SK-N-SH treated with all-trans-retinoic acid at 6 μM for 48 hours (cell line): Measurements from ENCODE around the gene COL1A2.

Experiments
- ATAC-seq: fragments of 200-7000 bp; cut with Tn5 transposase; 3 replicates; pipeline ENCODE4 v1.9.1; 2020; ENCODE audit warnings: mild to moderate bottlenecking, moderate library complexity
- ARNTL ChIP-seq: fragments of 450-650 bp; formaldehyde crosslinking; IDR thresholded peaks from 2 replicates; pipeline ENCODE4 v1.5.0; 2020; ENCODE audit warnings: low read depth, mild to moderate bottlenecking, moderate library complexity, borderline replicate concordance
- BACH2 ChIP-seq: fragments of 250-450 bp; sonication (Bioruptor Pico); IDR thresholded peaks from 2 replicates; pipeline ENCODE4 v1.9.0; 2021; ENCODE audit warnings: mild to moderate bottlenecking, borderline replicate concordance
- CREB5 ChIP-seq: fragments of 250-450 bp; sonication (Bioruptor Pico); IDR thresholded peaks from 2 replicates; pipeline ENCODE4 v1.5.1; 2020; ENCODE audit warnings: low read depth, mild to moderate bottlenecking, moderate library complexity
- CSDC2 ChIP-seq: fragments of 250-450 bp; sonication (Bioruptor Pico); IDR thresholded peaks from 2 replicates; pipeline ENCODE4 v1.5.0; 2020; ENCODE audit warnings: mild to moderate bottlenecking, moderate library complexity
- ESRRG ChIP-seq: fragments of 250-450 bp; sonication (Bioruptor Pico); IDR thresholded peaks from 2 replicates; pipeline ENCODE4 v1.6.1; 2021; ENCODE audit warnings: mild to moderate bottlenecking
- GLIS3 ChIP-seq: fragments of 250-450 bp; sonication (Bioruptor Pico); IDR thresholded peaks from 2 replicates; pipeline ENCODE4 v1.5.0; 2020; ENCODE audit warnings: mild to moderate bottlenecking, moderate library complexity
- ISL1 ChIP-seq: fragments of 250-450 bp; sonication (Bioruptor Pico); IDR thresholded peaks from 2 replicates; pipeline ENCODE4 v2.1.2; 2022; ENCODE audit warnings: mild to moderate bottlenecking, moderate library complexity
- OSR1 ChIP-seq: fragments of 250-450 bp; sonication (Bioruptor Pico); IDR thresholded peaks from 2 replicates; pipeline ENCODE4 v1.8.0; 2022; ENCODE audit warnings: moderate library complexity, mild to moderate bottlenecking, inconsistent platforms
- PATZ1 ChIP-seq: fragments of 250-450 bp; sonication (Bioruptor Pico); IDR thresholded peaks from 2 replicates; pipeline ENCODE4 v1.8.0; 2020; ENCODE audit warnings: mild to moderate bottlenecking, moderate library complexity, borderline replicate concordance
- POU6F1 ChIP-seq: fragments of 250-450 bp; sonication (Bioruptor Pico); IDR thresholded peaks from 2 replicates; pipeline ENCODE4 v1.8.0; 2021; ENCODE audit warnings: low read depth, mild to moderate bottlenecking, moderate library complexity, borderline replicate concordance
- RARB ChIP-seq: fragments of 250-450 bp; sonication (Bioruptor Pico); IDR thresholded peaks from 2 replicates; pipeline ENCODE4 v1.8.0; 2021; ENCODE audit warnings: mild to moderate bottlenecking, moderate library complexity
- SNAI2 ChIP-seq: fragments of 250-450 bp; sonication (Bioruptor Pico); IDR thresholded peaks from 2 replicates; pipeline ENCODE4 v1.5.0; 2020; ENCODE audit warnings: mild to moderate bottlenecking, moderate library complexity
- TCF4 ChIP-seq: fragments of 250-450 bp; sonication (Bioruptor Pico); IDR thresholded peaks from 2 replicates; pipeline ENCODE4 v1.8.0; 2021; ENCODE audit warnings: mild to moderate bottlenecking, moderate library complexity, borderline replicate concordance
- TSHZ2 ChIP-seq: fragments of 250-450 bp; sonication (Bioruptor Pico); IDR thresholded peaks from 2 replicates; pipeline ENCODE4 v1.5.0; 2020; ENCODE audit warnings: mild to moderate bottlenecking, moderate library complexity
- ZC3H10 ChIP-seq: fragments of 250-450 bp; sonication (Bioruptor Pico); IDR thresholded peaks from 2 replicates; pipeline ENCODE4 v1.5.1; 2021; ENCODE audit warnings: mild to moderate bottlenecking, moderate library complexity
- ZFP3 ChIP-seq: fragments of 250-450 bp; sonication (Bioruptor Pico); IDR thresholded peaks from 2 replicates; pipeline ENCODE4 v1.5.0; 2020; ENCODE audit warnings: mild to moderate bottlenecking, moderate library complexity
- ZFP30 ChIP-seq: fragments of 450-650 bp; formaldehyde crosslinking; IDR thresholded peaks from 2 replicates; pipeline ENCODE4 v1.5.0; 2022; ENCODE audit warnings: mild to moderate bottlenecking, moderate library complexity
- ZNF70 ChIP-seq: fragments of 450-650 bp; formaldehyde crosslinking; IDR thresholded peaks from 2 replicates; pipeline ENCODE4 v1.5.0; 2020; ENCODE audit warnings: mild to moderate bottlenecking, moderate library complexity
- ZNF8 ChIP-seq: fragments of 450-650 bp; formaldehyde crosslinking; IDR thresholded peaks from 2 replicates; pipeline ENCODE4 v1.5.0; 2020; ENCODE audit warnings: mild to moderate bottlenecking, moderate library complexity

The COL1A2 gene

GRCh38 chr7:94394437-94395140, at the start of gene COL1A2:
Gene COL1A2, plus strand, starts transcription at chr7:94394895. Its CDS starts 137 bp downstream, at chr7:94395032.
- no peak for TF ChIP-seq GLIS3 (CRISPR knock-in tag)
- TF ChIP-seq ZNF8 (CRISPR knock-in tag): no peak
- TF ChIP-seq TCF4: no peak
- no peak for TF ChIP-seq CSDC2 (CRISPR knock-in tag)
- TF ChIP-seq ZNF70: no peak
- TF ChIP-seq, all 23 proteins: peak for 0
- peak; percentile 18 for ATAC-seq

GRCh38 chr7:94345907-94346306, 48.8 kb upstream of the COL1A2 start:
- no peak for TF ChIP-seq TCF4
- TF ChIP-seq CREB5 (CRISPR knock-in tag): no peak
- no peak for ATAC-seq

GRCh38 chr7:94348142-94348541, 46.6 kb upstream of the COL1A2 start:
- 0 out of 2 replicates have a peak, but pooled peaks have one; percentile 19 for TF ChIP-seq POU6F1 (CRISPR knock-in tag)
- no peak for TF ChIP-seq ZNF8 (CRISPR knock-in tag)
- TF ChIP-seq ISL1 (CRISPR knock-in tag): peak; percentile 86
- peak; percentile 33; the same call in 1 of the 2 replicates for TF ChIP-seq ESRRG
- peak; percentile 90 for TF ChIP-seq TCF4
- no peak for TF ChIP-seq SNAI2
- peak; percentile 92 for ATAC-seq

GRCh38 chr7:94350734-94351133, 44.0 kb upstream of the COL1A2 start:
- no peak for ATAC-seq
- TF ChIP-seq ARNTL (CRISPR knock-in tag) (no peak), POU6F1 (CRISPR knock-in tag) (no peak), ZNF70 (no peak), BACH2 (CRISPR knock-in tag) (no peak), ZFP3 (CRISPR knock-in tag) (no peak), TSHZ2 (no peak), ZFP30 (CRISPR knock-in tag) (no peak), CSDC2 (CRISPR knock-in tag) (no peak), CREB5 (CRISPR knock-in tag) (no peak), RARB (no peak), TCF4 (no peak), OSR1 (CRISPR knock-in tag) (no peak), PATZ1 (CRISPR knock-in tag) (no peak), ZC3H10 (CRISPR knock-in tag) (no peak)
